Measurements from ENCODE around the gene ARHGAP8.
"Not testable (repeated sequence)": the region's sequence is repeated elsewhere in the genome, so short reads cannot be mapped to it uniquely, and the experiment has no call there.

Gene ARHGAP8

DNA sequence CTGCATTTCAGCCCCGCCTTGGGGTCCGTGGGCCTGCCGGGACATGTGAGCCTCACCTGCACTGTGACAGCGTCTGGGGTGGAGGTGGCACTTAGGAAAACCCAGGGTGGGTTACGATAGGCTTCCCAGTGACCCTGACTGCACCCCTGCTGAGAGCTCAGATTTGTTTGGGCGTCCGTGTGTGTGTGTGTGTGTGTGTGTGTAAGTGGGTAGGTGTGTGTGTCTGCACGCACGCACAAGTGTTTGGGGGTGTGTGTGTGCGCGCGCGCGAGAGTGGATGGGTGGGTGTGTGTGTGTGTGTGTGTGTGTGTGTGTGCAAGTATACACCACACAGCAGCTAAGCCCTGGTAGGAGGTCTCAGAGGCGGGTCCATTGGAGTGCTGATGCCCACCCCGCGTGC, 12.1 kb upstream of the ARHGAP8 start:
- no peak for DNase-seq

DNA sequence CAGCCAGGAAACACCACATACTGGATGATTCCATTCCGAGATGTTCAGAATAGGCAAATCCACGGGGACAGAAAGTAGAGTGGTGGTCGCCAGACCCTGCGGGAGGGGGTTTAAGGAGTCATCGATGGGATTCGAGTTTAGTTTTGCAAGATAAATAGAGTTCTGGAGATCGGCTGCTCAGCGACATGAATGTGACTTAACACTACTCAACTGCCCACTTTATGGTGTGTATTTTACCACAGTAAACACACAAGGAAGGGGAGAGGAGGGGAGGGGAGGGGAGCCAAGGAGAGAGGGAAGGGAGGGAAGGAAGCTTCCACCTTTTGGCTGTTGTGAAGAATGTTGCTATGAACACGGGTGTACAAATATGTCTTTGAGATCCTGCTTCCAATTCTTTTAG, 10.4 kb upstream of the ARHGAP8 start:
- DNase-seq: no peak

DNA sequence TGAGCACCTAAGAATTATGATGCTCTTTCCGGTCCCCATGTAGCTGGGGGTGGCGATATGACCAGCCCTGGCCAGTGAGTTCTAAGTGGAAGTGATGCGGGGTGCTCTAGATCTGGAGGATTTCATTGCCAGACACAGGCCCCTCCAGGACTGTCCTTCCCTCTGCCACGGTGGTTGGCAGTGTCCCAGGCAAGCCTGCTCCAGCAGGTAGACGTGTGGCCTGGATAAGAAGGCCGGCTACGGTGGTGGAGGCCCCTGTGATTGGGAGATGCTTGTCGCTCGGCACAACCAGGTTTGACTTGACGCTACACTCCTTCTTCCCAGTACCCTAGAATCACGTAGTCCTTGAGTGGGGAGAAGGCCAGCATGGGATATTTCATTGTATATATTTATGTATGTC, 9.1 kb upstream of the ARHGAP8 start:
- no peak for DNase-seq

DNA sequence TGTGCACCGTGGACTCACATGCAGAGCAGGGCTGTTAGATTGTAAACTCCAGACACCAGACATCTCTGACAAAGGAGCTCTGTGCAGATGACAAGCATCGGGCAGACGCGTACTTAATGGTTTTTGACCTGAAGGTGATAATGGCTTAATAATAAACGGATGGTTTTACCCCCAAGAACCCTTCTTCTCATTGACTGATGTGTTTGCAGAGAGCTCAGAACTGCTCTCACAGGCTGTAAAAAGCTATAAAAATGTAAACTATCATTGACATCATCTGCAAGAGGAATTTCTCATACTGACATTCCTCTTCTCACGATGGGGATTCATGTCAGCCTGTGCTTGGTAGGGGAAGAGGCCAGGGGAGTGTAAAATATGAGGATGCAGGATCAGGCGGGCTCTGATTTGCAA, 8.6 kb upstream of the ARHGAP8 start:
- no peak for DNase-seq

DNA sequence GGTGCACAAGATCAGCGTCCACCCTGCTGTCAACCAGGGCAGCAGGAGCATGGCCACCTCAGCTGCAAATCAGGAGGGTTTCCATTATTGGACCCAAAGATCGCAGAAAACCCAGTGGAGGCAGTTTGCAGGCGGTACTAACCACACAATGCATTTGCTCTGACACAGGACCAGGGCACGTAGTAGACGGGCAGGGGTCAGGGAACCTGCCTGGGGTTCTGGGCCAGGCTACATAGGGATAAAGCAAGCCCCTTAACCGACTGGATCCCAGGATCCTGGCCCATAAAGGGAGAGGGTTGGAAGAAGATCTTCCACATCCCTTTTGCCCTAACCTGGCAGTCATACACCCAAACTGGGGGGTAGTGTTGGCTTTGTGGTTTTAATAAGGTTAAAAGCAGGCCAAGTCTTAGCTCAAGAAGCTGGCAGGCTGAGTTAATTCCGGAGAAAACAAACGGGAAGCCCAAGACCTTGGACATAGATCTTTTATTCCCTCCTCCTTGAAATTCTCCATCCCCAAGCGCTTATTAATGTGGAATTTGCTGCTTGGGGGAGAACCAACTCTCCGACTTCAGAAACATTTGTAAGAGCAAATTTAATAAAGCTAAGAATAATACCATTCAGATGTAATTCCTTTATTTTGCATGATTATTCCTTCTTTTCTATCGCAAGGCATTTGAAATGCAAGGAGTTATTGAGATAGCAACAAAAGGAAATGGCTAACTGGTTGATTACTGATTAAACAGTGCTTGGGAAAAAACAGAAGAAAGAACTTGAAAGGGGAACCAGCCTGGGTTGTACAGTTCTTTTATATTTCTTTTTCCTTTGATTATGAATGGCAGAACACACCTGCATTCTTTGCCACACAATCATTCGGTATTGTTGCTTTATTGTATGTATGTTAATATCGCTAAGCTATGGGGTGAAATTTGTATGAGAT, 6.3 kb upstream of the ARHGAP8 start:
- no peak for DNase-seq

DNA sequence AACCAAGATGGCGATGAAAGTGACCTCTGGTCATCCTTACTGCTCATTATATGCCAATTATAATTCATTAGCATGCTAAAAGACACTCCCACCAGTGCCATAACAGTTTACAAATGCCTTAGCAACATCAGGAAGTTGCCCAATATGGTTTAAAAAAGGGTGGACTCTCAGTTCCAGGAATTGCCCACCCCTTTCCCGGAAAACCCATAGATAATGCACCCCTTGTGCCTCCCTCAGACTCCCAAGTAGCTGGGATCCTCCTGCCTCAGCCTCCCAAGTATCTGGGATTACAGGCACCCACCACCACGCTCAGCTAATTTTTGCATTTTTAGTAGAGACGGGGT, 4.6 kb upstream of the ARHGAP8 start:
- DNase-seq: not testable (repeated sequence)

DNA sequence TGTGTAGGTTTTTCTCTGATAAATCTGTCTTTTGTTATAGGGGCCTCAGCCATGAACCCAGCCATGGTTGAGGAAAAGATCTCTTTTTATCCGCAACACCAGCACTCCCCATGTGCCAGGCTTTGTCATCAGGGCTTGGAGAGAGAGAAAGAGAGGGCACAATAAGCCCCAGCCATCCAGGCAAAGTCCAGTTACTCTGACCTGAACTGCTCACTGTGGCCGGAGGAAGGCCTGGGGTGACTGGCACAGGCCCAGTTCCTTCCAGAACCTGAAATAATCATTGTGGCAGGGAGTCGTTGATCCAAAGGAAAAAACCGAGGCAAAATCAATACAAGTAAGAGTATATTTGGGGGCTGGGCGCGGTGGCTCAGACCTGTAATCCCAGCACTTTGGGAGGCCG, 3.9 kb upstream of the ARHGAP8 start:
- DNase-seq: no peak

DNA sequence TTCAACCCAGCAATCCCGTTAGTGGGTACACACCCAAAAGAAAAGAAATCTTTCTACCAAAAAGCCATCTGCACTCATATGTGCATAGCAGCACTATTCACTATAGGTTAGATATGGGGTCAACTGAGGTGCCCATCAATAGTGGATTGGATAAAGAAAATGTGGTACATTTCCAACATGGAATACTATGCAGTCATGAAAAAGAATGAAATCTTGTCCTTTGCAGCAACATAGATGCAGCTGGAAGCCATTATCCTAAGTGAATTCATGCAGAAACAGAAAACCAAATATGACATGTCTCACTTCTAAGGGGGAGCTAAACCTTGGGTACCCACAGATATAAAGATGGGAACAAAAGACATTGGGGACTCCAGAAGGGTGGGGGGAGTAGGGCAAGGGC, 1.9 kb upstream of the ARHGAP8 start:
- DNase-seq: no peak

DNA sequence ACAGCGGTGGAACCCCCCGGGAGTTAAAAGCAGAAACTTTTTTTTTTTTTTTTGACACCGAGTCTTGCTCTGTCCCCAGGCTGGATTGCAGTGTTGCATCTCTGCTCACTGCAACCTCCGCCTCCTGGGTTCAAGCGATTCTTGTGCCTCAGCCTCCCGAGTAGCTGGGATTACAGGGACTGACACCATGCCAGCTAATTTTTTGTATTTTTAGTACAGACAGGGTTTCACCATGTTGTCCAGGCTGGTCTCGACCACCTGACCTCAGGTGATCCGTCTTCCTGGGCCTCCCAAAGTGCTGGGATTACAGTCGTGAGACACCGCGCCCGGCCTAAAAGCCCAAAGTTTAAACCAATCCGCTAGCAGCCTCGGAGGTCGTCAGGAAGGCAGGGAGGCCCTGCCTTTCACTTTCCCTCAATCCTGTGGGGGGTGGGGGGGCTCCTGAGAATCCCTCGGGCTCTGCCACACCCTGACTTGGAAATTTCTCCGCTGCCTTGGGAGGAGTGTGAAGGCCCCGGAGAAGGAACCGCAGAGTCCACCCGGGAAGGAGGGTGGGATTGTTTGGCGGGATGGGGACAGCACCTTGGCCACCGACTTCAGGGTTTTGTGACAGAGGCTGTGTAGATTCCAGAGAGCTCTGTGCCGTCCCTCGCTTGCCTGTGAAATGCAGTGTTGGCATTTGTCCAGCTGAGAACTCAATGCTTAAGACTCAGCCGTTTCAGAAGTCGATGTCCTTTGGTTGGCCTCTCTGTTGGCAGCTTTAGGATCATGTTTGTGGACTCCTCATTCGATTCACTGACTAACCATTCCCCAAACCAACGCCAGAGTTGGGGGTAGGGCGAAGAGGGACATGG, 1.0 kb downstream of the ARHGAP8 start:
- no peak for DNase-seq

DNA sequence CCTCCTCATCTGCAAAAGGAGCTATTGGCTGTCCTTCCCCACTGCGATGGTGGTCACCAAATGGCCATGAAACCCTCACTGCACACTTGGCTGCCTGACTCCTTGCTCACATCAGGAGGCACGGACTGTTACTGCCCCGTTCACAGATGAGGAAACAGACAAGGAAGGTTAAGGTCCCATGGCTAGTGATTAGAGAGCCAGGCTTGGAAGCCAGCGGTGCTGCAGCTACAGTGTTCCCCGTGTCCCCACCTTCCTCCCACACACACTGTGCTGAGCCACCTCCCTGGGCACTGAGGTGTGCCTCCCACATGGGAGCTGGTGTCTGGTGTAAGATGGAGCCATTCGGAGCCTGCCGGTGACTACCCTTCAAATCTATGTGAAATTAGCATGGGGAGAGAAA, 2.6 kb downstream of the ARHGAP8 start:
- no peak for DNase-seq

DNA sequence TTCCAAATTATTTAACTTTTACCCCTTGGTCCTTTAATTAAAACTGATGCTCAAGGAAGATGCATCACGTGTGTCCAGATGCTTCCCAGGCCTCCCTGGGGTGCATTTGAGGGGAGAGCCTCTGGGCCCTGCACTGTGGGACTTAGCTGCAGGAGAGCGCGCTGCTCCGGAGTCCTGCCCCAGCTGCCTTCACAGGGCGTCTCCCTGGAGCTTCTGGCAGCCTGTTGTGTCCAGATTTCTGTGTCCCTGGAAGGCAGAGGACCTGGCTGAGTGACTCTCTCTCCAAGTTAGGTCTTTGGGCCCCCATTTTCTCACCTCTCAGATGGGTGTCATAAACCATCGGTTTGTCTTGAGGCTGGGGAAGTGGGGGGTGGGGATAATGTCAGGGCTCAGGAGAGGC, 3.0 kb downstream of the ARHGAP8 start:
- DNase-seq: no peak

DNA sequence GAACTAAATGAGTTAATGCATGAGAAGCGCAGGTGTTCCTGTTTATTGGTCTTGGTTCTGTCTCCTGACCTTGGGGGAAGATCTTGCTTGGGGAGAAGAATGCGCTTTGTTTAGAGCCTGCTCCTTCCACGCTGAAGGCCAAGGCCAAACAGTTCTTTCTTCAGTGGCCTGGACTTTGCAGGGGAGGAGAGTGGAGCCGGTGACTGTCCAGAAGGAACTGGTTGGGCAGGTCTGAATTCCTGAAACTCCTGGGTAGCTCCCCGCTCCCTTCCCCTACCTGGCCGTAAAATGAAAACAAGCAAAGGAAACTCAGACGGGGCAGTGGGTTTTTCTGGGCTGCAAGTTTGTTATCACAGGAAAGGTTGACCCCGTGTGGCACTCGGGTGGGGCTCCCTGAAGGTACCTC, 3.6 kb downstream of the ARHGAP8 start:
- DNase-seq: no peak

DNA sequence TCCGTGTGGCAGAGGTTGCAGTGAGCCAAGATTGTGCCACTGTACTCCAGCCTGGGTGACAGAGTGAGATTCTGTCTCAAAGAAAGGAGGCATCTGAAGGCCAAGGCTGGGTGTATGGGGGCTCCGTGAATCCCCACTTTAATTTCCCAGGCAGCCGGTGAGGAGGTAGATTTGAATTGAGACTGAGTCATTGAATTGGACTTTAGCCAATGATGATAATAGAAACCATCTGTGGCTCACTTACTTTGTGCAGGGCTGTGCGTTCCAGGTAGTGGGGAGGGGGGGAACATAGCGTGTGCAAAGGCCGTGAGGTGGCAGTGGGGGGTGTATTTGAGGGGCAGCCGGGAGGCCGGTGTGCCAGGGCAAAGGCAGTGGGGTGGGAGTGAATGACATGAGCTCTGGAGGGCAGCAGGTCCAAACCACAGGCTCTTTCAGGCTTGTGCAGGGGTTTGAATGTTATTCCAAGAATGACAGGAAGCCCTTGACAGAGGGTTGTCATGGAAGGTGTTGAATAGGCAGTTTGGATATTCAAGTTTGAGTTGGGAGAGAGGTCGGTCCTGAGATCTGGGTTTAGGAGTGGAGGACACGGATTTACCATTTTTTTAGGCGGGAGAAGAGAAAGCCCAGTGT, 6.1 kb downstream of the ARHGAP8 start:
- DNase-seq: peak; percentile 53

DNA sequence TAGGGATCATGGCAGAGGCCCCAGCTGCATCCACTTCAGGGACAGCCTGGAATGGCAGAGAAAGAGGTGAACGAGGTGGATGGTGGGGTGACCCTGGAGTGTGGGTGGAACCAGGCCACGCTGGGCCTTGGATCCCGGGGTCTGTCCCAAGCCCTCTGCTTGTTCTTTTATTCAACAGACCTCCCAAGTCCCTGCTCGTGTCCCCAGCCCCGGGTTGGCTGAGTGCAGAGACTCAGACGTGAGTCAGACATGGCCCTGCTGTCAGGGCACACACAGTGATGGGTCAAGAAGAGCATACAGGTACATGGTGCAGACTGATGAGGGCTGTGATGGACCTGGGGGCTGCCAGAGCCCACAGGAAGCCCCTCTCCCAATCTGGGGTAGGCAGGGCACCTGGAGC, 6.6 kb downstream of the ARHGAP8 start:
- no peak for DNase-seq

DNA sequence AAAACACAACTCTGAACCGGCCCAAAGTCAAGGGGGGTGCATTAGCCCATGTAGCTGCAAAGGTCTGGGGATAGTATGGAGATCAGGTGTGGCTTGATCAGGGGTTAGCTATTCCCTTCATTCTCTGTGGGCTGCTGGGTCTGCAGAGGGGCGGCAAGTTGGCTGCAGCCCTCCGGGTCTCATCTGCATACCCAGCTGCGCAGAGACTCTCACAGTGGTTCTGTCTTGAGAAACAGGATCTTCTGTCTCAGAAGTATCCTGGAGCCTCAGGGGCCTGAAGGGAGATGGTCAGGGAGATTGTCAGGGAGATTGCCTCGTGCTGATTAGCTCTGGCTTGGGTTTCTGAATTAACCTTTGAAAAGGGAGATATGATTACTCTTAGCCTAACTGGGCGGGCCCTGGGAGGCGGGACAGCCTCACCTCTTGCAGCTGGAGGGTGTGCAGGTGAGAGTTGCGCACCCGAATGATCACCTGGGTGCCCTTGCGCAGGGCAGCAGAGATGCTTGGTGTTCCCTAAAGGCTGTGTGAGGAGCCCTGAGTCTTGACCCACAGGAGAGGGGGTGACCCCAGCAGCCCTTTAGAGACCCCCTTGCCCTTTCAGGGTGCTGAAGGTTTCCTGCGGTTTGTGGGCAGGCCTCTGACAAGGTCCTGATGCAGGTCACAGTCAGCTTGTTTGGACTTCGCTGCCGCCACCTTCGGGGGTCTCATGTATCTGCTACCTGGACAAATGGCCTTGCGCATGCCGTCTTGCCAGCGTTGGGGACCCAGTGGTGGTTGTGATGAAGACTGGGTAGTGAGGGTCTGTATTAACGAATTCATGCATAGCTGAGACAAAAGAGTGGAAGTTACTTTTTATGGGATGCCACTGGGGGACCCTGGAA, 7.3 kb downstream of the ARHGAP8 start:
- DNase-seq: no peak

DNA sequence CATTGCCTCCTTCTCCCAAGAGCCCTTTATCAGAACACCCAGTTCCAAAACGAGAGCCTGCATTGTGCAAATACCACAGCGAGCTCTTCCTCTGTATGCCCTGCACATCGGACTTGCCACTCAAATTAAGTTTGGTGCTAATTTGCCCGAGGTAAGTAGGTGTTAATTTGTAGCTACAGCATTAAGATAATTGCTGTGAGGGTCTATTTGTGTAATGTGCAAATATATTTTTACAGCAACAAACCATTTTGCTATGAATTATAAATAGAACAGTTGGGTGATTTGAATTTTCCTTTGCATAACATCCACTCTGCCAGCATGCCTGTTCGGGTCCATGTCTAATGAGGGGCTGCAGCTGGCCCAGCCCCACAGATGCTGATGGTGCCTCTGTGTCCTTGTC, 8.1 kb downstream of the ARHGAP8 start:
- no peak for DNase-seq

DNA sequence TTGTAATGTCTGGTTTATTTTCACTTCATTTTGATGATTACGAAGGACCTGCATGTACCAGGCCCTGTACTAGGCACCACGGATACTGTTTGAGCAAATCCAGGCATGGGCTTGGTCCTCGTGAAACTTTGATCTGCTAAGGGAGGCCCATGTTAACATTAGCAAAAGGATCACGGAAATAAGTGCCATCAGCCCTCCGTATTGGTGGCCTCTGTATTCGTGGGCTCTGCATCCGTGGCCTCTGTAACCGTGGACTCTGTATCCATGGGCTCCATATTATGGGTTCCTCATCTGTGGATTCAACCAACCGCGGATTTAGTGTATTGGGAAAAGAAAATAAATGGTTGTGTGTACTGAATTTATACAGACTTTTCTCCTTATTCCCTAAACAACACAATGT, 8.7 kb downstream of the ARHGAP8 start:
- DNase-seq: no peak

DNA sequence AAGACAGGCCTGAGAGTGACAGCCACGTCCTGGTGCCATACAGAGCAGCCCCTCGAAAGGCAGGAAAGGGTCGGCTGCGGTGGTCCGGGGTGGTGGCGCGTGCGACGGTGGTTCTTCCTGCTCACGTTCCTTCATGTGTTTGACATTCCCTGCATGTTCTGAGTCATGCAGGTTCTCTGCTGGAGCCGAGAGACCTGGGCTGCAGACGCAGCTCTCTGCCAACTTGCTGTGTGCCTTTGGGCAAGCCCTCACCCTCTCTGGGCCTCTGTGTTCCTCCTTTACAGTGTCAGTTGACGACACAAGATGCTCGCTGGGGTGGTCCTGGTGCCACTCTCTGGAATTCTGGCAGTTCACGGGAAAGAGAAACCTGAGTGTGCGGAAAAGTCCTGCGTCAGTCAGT, 12.0 kb downstream of the ARHGAP8 start:
- DNase-seq: no peak

DNA sequence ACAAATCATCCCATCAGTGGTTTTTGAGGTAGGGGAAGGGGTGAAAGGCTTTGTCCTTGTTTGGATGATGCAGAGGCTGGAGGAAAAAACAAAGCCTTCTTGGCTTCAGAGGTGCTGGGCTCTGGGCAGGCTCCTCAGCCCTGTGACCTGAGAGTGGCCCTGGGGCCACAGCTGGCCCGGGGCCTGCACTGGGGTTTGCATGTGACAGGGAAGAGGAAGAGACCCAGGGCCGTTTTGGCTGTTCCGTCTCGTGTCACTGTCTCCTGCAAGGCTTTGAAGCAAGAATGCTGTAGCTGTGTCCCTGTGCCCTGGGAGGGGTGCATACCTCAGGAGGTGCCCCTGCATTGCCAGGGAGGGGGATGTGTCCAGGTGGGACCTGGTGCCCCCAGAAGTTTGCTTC, 12.6 kb downstream of the ARHGAP8 start:
- DNase-seq: no peak

DNA sequence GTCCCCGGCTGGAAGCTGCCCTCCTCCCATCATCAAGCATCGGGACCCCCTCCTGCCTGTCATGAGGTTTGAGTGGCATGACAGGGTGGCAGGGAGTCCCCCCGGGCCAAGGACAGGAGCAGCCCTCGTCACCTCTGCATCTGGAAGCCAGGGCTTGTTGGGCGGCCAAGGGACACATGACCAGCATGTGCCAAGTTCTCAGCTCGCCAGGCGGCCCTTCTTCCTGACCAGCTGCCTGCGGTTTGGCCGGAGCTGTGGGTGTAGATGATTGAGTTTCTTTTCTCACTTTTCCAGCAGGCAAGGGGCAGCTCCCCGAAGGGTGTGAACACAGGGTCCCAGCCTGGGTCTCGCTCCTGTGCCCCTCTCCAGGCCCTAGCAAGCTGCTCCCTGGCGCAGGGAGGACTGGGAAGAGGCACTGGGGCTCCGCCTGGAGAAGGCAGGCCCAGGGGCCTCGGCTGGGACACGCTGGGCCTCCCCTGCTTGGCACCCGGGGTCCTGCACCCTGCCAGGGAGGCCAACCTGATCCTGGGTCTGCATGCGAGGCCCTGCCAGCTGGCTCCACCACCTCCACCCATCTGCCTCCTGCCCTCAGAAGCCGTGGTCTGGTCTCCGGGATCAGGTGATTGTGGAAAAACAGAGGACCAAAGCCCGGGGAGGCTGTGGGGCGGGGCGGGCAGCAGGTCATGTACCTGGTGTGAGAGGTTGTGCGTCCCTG, 13.4 kb downstream of the ARHGAP8 start:
- DNase-seq: no peak

DNA sequence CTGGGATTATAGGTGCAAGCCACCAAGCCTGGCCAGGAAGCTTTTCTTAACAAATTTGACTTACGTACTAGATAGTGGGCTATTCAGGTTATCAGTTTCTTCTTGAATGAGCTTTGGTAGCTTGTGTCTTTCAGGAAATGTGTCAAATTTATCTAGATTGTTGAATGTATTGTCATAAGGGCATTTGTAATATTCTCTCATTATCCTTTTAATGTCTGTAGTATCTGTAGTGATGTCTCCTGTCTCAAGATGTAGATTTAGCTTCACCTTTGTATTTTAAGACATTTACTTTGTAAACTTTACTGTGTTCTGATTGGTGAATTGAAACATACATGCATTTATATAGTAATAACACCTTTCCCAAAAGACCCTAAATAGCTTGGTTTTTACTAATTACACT, 20.7 kb downstream of the ARHGAP8 start:
- no peak for DNase-seq

DNA sequence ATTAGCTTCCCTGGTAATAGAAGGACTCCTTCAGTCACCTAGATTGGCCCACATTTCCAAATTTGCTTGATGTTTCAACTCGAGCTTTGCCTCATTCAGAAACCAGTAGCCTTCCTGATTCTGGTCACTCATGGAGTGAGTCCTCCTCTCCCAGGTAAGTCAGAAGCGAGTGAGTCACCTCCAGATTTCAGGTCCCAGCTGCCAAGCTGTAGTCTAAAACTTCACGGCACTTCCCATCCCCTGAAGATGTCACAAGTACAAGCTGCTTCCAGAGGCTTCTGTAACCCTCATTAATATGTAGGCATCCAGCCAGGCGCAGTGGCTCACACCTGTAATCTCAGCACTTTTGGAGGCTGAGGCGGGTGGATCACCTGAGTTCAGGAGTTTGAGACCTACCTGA, 23.5 kb downstream of the ARHGAP8 start:
- DNase-seq: no peak
